GM23338 (cell line): Measurements from ENCODE around the gene ERMP1. TPM values are rescaled to one million over a fixed set of nuclear protein-coding genes. Genes with fewer than 3 reads are reported as not detected.

ENCODE experiments used
- ATAC-seq: fragments of 200-7000 bp; cut with Tn5 transposase; 3 replicates; pipeline ENCODE4 v1.9.1; 2020
- DNase-seq: peaks from one replicate; pipeline ENCODE4 v3.0.0-alpha.2; 2015; ENCODE audit warnings: low spot score
- H2AFZ ChIP-seq: fragments of 200-600 bp; sonication (generic); 2 replicates; pipeline ENCODE4 v1.8.0; 2016; ENCODE audit warnings: antibody characterized with exemption, mild to moderate bottlenecking, moderate library complexity
- H3F3A ChIP-seq: fragments of 200-600 bp; sonication (generic); replicated peaks from 2 replicates; pipeline ENCODE4 v1.8.0; 2017; ENCODE audit warnings: antibody characterized with exemption, mixed run types, low read depth
- H3K27ac ChIP-seq: fragments of 200-600 bp; sonication (generic); 2 replicates; pipeline ENCODE4 v1.6.1; 2016; ENCODE audit warnings: low read depth
- H3K27me3 ChIP-seq: fragments of 200-600 bp; sonication (generic); 2 replicates; pipeline ENCODE4 v1.8.0; 2016; ENCODE audit warnings: mild to moderate bottlenecking, mixed run types, moderate library complexity; ENCODE audit not compliant: insufficient read depth
- H3K36me3 ChIP-seq: fragments of 200-600 bp; sonication (generic); 2 replicates; pipeline ENCODE4 v1.8.0; 2016; ENCODE audit warnings: mild to moderate bottlenecking; ENCODE audit not compliant: insufficient read depth
- H3K4me1 ChIP-seq: fragments of 200-600 bp; sonication (generic); 2 replicates; pipeline ENCODE4 v1.8.0; 2016; ENCODE audit warnings: mild to moderate bottlenecking, moderate library complexity; ENCODE audit not compliant: insufficient read depth
- H3K4me2 ChIP-seq: fragments of 200-600 bp; sonication (generic); 2 replicates; pipeline ENCODE4 v1.7.1; 2017; ENCODE audit warnings: mixed run types
- H3K4me3 ChIP-seq: fragments of 200-600 bp; sonication (generic); 2 replicates; pipeline ENCODE4 v1.6.1; 2016; ENCODE audit warnings: mixed run types
- H3K79me2 ChIP-seq: fragments of 200-600 bp; sonication (generic); replicated peaks from 2 replicates; pipeline ENCODE4 v1.8.0; 2017; ENCODE audit warnings: mild to moderate bottlenecking; ENCODE audit not compliant: insufficient read depth
- H3K9me2 ChIP-seq: fragments of 200-600 bp; sonication (generic); 2 replicates; pipeline ENCODE4 v1.8.0; 2017; ENCODE audit not compliant: insufficient read depth
- H4K20me1 ChIP-seq: fragments of 200-600 bp; sonication (generic); replicated peaks from 2 replicates; pipeline ENCODE4 v1.8.0; 2017; ENCODE audit warnings: mild to moderate bottlenecking; ENCODE audit not compliant: insufficient read depth
- H3K27ac Mint-ChIP-seq: 2 replicates; pipeline ENCODE4 v1.8.0; 2020; ENCODE audit warnings: inconsistent platforms, mild to moderate bottlenecking, moderate library complexity, mixed read lengths
- H3K27me3 Mint-ChIP-seq: 3 replicates; pipeline ENCODE4 v1.8.0; 2022; ENCODE audit warnings: low read depth, mild to moderate bottlenecking, moderate library complexity, mixed read lengths, inconsistent platforms; ENCODE audit not compliant: insufficient read depth, poor library complexity
- H3K36me3 Mint-ChIP-seq: 3 replicates; pipeline ENCODE4 v1.8.0; 2021; ENCODE audit warnings: low read depth, mild to moderate bottlenecking, inconsistent platforms, moderate library complexity, mixed read lengths
- H3K4me1 Mint-ChIP-seq: 3 replicates; pipeline ENCODE4 v1.8.0; 2020; ENCODE audit warnings: mild to moderate bottlenecking, inconsistent platforms, mixed read lengths
- H3K4me3 Mint-ChIP-seq: 3 replicates; pipeline ENCODE4 v1.8.0; 2021; ENCODE audit warnings: moderate library complexity, mild to moderate bottlenecking, inconsistent platforms, mixed read lengths
- H3K9me3 Mint-ChIP-seq: 3 replicates; pipeline ENCODE4 v1.8.0; 2020; ENCODE audit warnings: moderate library complexity, mild to moderate bottlenecking, inconsistent platforms, mixed read lengths
- CREB1 ChIP-seq: fragments of 250-450 bp; sonication (Bioruptor Pico); IDR thresholded peaks from 2 replicates; pipeline ENCODE4 v1.5.0; 2020; ENCODE audit warnings: low read depth, mild to moderate bottlenecking, moderate library complexity
- STAT1 ChIP-seq: IDR thresholded peaks from one replicate; pipeline ENCODE4 v1.6.1; 2016; ENCODE audit warnings: antibody characterized with exemption; ENCODE audit not compliant: unreplicated experiment
- ZNF114 ChIP-seq: fragments of 250-450 bp; sonication (Bioruptor Pico); IDR thresholded peaks from 2 replicates; pipeline ENCODE4 v1.5.0; 2020; ENCODE audit warnings: mild to moderate bottlenecking, moderate library complexity
- ZNF331 ChIP-seq: fragments of 250-450 bp; sonication (Bioruptor Pico); IDR thresholded peaks from 2 replicates; pipeline ENCODE4 v1.5.0; 2020; ENCODE audit warnings: low read depth, mild to moderate bottlenecking, moderate library complexity
- polyA plus RNA-seq: library from polyadenylated mRNA; unstranded; fragments of >200 nt; fragmentation: Nextera tagmentation; extraction: Ambion mirVana; gene quantifications from 2 replicates; pipeline ENCODE4 v1.2.1, GENCODE V29; 2016
- total RNA-seq: library from RNA; depleted of rRNA; stranded (reverse); fragments of >200 nt; shearing (Covaris generic); gene quantifications from 2 replicates; pipeline ENCODE4 v1.2.3, GENCODE V29; 2014
- TF ChIP-seq, protein P1 (sequence below): fragments of 250-450 bp; sonication (Bioruptor Pico); IDR thresholded peaks from 2 replicates; pipeline ENCODE4 v1.5.0; 2020; ENCODE audit warnings: mild to moderate bottlenecking, moderate library complexity
- TF ChIP-seq, protein P2 (sequence below): IDR thresholded peaks from one replicate; pipeline ENCODE4 v1.6.1; 2018; ENCODE audit warnings: antibody characterized with exemption; ENCODE audit not compliant: unreplicated experiment

ERMP1 gene
- total and polyA plus RNA-seq, 2 experiments from 2014 or later, result 5.3 to 23.4 TPM

DNA sequence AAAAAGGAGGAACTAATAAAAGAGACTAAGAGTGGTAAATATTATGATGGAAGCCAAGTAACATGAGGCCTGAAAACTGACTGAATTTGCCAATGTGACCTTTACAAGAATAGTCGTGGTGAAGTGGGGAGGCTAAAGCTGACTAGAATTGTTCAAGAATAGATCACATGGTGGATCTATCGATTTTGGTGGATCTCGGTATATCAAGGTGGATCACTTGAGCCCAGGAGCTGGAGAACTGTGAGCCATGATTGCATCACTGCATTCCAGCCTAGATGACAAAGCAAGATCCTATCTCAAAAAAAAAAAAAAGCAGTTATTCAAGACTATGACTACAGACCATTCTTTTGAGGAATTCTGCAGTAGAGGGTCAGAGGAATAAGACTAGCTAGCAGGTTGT lies 15.1 kb downstream of the ERMP1 start (continued):
- TF ChIP-seq, protein P1, sequence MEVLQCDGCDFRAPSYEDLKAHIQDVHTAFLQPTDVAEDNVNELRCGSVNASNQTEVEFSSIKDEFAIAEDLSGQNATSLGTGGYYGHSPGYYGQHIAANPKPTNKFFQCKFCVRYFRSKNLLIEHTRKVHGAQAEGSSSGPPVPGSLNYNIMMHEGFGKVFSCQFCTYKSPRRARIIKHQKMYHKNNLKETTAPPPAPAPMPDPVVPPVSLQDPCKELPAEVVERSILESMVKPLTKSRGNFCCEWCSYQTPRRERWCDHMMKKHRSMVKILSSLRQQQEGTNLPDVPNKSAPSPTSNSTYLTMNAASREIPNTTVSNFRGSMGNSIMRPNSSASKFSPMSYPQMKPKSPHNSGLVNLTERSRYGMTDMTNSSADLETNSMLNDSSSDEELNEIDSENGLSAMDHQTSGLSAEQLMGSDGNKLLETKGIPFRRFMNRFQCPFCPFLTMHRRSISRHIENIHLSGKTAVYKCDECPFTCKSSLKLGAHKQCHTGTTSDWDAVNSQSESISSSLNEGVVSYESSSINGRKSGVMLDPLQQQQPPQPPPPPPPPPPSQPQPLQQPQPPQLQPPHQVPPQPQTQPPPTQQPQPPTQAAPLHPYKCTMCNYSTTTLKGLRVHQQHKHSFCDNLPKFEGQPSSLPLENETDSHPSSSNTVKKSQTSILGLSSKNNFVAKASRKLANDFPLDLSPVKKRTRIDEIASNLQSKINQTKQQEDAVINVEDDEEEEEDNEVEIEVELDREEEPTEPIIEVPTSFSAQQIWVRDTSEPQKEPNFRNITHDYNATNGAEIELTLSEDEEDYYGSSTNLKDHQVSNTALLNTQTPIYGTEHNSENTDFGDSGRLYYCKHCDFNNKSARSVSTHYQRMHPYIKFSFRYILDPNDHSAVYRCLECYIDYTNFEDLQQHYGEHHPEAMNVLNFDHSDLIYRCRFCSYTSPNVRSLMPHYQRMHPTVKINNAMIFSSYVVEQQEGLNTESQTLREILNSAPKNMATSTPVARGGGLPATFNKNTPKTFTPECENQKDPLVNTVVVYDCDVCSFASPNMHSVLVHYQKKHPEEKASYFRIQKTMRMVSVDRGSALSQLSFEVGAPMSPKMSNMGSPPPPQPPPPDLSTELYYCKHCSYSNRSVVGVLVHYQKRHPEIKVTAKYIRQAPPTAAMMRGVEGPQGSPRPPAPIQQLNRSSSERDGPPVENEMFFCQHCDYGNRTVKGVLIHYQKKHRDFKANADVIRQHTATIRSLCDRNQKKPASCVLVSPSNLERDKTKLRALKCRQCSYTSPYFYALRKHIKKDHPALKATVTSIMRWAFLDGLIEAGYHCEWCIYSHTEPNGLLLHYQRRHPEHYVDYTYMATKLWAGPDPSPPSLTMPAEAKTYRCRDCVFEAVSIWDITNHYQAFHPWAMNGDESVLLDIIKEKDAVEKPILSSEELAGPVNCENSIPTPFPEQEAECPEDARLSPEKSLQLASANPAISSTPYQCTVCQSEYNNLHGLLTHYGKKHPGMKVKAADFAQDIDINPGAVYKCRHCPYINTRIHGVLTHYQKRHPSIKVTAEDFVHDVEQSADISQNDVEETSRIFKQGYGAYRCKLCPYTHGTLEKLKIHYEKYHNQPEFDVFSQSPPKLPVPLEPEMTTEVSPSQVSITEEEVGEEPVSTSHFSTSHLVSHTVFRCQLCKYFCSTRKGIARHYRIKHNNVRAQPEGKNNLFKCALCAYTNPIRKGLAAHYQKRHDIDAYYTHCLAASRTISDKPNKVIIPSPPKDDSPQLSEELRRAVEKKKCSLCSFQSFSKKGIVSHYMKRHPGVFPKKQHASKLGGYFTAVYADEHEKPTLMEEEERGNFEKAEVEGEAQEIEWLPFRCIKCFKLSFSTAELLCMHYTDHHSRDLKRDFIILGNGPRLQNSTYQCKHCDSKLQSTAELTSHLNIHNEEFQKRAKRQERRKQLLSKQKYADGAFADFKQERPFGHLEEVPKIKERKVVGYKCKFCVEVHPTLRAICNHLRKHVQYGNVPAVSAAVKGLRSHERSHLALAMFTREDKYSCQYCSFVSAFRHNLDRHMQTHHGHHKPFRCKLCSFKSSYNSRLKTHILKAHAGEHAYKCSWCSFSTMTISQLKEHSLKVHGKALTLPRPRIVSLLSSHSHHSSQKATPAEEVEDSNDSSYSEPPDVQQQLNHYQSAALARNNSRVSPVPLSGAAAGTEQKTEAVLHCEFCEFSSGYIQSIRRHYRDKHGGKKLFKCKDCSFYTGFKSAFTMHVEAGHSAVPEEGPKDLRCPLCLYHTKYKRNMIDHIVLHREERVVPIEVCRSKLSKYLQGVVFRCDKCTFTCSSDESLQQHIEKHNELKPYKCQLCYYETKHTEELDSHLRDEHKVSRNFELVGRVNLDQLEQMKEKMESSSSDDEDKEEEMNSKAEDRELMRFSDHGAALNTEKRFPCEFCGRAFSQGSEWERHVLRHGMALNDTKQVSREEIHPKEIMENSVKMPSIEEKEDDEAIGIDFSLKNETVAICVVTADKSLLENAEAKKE (CRISPR knock-in tag), result no peak
- no peak for TF ChIP-seq STAT1

DNA sequence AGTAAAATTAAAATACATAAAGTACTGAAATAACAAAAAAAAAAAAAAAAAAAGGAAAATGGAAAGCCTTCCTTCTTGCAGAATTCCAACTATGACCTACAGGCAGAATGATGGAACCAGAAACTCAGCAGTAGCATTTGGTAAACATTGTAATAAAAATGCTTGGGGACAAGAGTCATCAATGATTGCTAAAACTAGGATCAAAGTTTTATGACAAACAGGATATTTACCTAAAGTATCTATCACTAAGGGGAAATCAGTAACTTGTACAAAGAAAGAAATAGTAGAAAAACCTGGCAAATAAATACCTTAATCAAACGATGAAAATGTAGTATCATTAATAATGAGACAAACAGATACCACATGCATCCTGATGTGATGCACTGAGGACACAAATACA lies 17.5 kb downstream of the ERMP1 start:
- no peak overlapping the region for H3K27ac Mint-ChIP-seq
- H3K4me1 Mint-ChIP-seq, result no peaks in the 10 kb centered on the region; the same call in 2 of the 3 replicates
- Histone ChIP-seq H3K79me2 (no peaks in the 10 kb centered on the region), H3K9me2 (no peaks in the 10 kb centered on the region), H3K27me3 (no peaks in the 10 kb centered on the region), H3K4me2 (no peak overlapping the region), H3K36me3 (no peaks in the 10 kb centered on the region), H3F3A (no peaks in the 10 kb centered on the region), H2AFZ (no peak overlapping the region), H3K4me1 (no peaks in the 10 kb centered on the region), H3K27ac (no peak overlapping the region), H4K20me1 (no peaks in the 10 kb centered on the region), H3K4me3 (no peak overlapping the region)
- no peaks in the 10 kb centered on the region for H3K9me3 Mint-ChIP-seq
- no peak overlapping the region for H3K4me3 Mint-ChIP-seq
- H3K27me3 Mint-ChIP-seq, result no peaks in the 10 kb centered on the region
- ATAC-seq (no peak), DNase-seq (no peak)
- peaks cover 10% of the 10 kb centered on the region; the same call in 2 of the 3 replicates for H3K36me3 Mint-ChIP-seq
- TF ChIP-seq CREB1 (CRISPR knock-in tag), result no peak
- TF ChIP-seq, protein P1 (CRISPR knock-in tag), result no peak
- no peak for TF ChIP-seq STAT1
- TF ChIP-seq, protein P2, sequence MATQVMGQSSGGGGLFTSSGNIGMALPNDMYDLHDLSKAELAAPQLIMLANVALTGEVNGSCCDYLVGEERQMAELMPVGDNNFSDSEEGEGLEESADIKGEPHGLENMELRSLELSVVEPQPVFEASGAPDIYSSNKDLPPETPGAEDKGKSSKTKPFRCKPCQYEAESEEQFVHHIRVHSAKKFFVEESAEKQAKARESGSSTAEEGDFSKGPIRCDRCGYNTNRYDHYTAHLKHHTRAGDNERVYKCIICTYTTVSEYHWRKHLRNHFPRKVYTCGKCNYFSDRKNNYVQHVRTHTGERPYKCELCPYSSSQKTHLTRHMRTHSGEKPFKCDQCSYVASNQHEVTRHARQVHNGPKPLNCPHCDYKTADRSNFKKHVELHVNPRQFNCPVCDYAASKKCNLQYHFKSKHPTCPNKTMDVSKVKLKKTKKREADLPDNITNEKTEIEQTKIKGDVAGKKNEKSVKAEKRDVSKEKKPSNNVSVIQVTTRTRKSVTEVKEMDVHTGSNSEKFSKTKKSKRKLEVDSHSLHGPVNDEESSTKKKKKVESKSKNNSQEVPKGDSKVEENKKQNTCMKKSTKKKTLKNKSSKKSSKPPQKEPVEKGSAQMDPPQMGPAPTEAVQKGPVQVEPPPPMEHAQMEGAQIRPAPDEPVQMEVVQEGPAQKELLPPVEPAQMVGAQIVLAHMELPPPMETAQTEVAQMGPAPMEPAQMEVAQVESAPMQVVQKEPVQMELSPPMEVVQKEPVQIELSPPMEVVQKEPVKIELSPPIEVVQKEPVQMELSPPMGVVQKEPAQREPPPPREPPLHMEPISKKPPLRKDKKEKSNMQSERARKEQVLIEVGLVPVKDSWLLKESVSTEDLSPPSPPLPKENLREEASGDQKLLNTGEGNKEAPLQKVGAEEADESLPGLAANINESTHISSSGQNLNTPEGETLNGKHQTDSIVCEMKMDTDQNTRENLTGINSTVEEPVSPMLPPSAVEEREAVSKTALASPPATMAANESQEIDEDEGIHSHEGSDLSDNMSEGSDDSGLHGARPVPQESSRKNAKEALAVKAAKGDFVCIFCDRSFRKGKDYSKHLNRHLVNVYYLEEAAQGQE, result no peak
- no peak for TF ChIP-seq ZNF114
- no peak for TF ChIP-seq ZNF331 (CRISPR knock-in tag)
